Stimulated activated CD8-positive, alpha-beta memory T cell treated with anti-CD3 and anti-CD28 coated beads, Interleukin-4, amount 100 ng/mL, for 24 hours (primary cell): ENCODE data around the gene ZYG11B.
"Not testable (repeated sequence)": the region's sequence is repeated elsewhere in the genome, so short reads cannot be mapped to it uniquely, and the experiment has no call there.

Experiments used
- DNase-seq: peaks from one replicate; pipeline ENCODE4 v3.0.0-alpha.2; 2020; ENCODE audit warnings: low read depth

ZYG11B gene

GRCh38 chr1:52756020-52756419 lies 29.8 kb downstream of the ZYG11B start:
- no peak for DNase-seq

GRCh38 chr1:52759908-52760307 lies 33.7 kb downstream of the ZYG11B start:
- no peak for DNase-seq

- no peak for DNase-seq
Measured at GRCh38 chr1:52767596-52768280, 41.5 kb downstream of the ZYG11B start.

GRCh38 chr1:52769346-52770033 lies 43.2 kb downstream of the ZYG11B start:
- DNase-seq: no peak

- no peak for DNase-seq
Measured at GRCh38 chr1:52771384-52771783, 45.1 kb downstream of the ZYG11B start.

- DNase-seq: no peak
Measured at GRCh38 chr1:52786148-52786547, 59.9 kb downstream of the ZYG11B start.

GRCh38 chr1:52790429-52790828 lies 64.2 kb downstream of the ZYG11B start:
- not testable (repeated sequence) for DNase-seq

GRCh38 chr1:52792036-52792435 lies 65.8 kb downstream of the ZYG11B start:
- no peak for DNase-seq

- not testable (repeated sequence) for DNase-seq
Measured at GRCh38 chr1:52793717-52794116, 67.5 kb downstream of the ZYG11B start.

- DNase-seq: no peak
Measured at GRCh38 chr1:52795464-52795863, 69.2 kb downstream of the ZYG11B start.

- DNase-seq: no peak
Measured at GRCh38 chr1:52798331-52798730, 72.1 kb downstream of the ZYG11B start.

GRCh38 chr1:52801011-52801410 lies 74.8 kb downstream of the ZYG11B start:
- DNase-seq: no peak

GRCh38 chr1:52804083-52804482 lies 77.8 kb downstream of the ZYG11B start:
- DNase-seq: not testable (repeated sequence)

- DNase-seq: no peak
Measured at GRCh38 chr1:52814465-52814864, 88.2 kb downstream of the ZYG11B start.

GRCh38 chr1:52820830-52821229 lies 94.6 kb downstream of the ZYG11B start:
- DNase-seq: not testable (repeated sequence)

- no peak for DNase-seq
Measured at GRCh38 chr1:52825868-52826267, 99.6 kb downstream of the ZYG11B start.

GRCh38 chr1:52834798-52835197 lies 108.5 kb downstream of the ZYG11B start:
- no peak for DNase-seq

- DNase-seq: no peak
Measured at GRCh38 chr1:52836035-52836434, 109.8 kb downstream of the ZYG11B start.

GRCh38 chr1:52839175-52839574 lies 112.9 kb downstream of the ZYG11B start:
- DNase-seq: not testable (repeated sequence)

GRCh38 chr1:52842643-52843310 lies 116.5 kb downstream of the ZYG11B start, which contains the start of gene ZYG11A:
Gene ZYG11A, plus strand, starts transcription at chr1:52842760. Its CDS starts 124 bp downstream, at chr1:52842884.
- DNase-seq: peak; percentile 60

GRCh38 chr1:52845119-52845518 lies 118.9 kb downstream of the ZYG11B start:
- DNase-seq: not testable (repeated sequence)

GRCh38 chr1:52848423-52848822 lies 122.2 kb downstream of the ZYG11B start:
- no peak for DNase-seq

- no peak for DNase-seq
Measured at GRCh38 chr1:52850951-52851350, 124.7 kb downstream of the ZYG11B start.
